Peyer's patch (tissue), 4 donors: ENCODE measurements around the gene CHCHD1. TPM values are rescaled to one million over a fixed set of nuclear protein-coding genes. Genes with fewer than 3 reads are reported as not detected.
"Not testable (repeated sequence)": the region's sequence is repeated elsewhere in the genome, so short reads cannot be mapped to it uniquely, and the experiment has no call there.

Experiments used
- DNase-seq, 3 donors: peaks; one replicate each; pipeline ENCODE4 v3.0.0-alpha.2; 2017 to 2019
- H3K27ac ChIP-seq, 4 donors: fragments of 200-600 bp; sonication (generic); one replicate each; pipeline ENCODE4 v1.5.1; 2016 to 2019
- H3K27me3 ChIP-seq, 2 donors: fragments of 200-600 bp; sonication (generic); one replicate each; pipeline ENCODE4 v1.5.1; 2019
- H3K36me3 ChIP-seq, 3 donors: fragments of 200-600 bp; sonication (generic); one replicate each; pipeline ENCODE4 v1.5.1; 2016 to 2019
- H3K4me1 ChIP-seq, 4 donors: fragments of 200-600 bp; sonication (generic); one replicate each; pipeline ENCODE4 v1.5.1; 2016 to 2019
- H3K4me3 ChIP-seq, 4 donors: fragments of 200-600 bp; sonication (generic); 1 replicate in 3 of 4; 2 replicates in 1 of 4; pipeline ENCODE4 v1.5.1; 2016 to 2019; ENCODE audit warnings: mild to moderate bottlenecking in 1 of 4
- H3K9me3 ChIP-seq, 4 donors: fragments of 200-600 bp; sonication (generic); one replicate each; pipeline ENCODE4 v1.5.1; 2016 to 2019; ENCODE audit warnings: mild to moderate bottlenecking in 1 of 4
- CTCF ChIP-seq, 6 experiments: fragments of 450-650 bp in 4 of 6; fragments of 200-600 bp in 2 of 6; sonication (generic) in 1 of 6; IDR thresholded peaks; one replicate each; pipeline ENCODE4 v1.5.1; 2017 to 2019; ENCODE audit warnings: antibody characterized with exemption in 6 of 6, mild to moderate bottlenecking in 3 of 6, moderate library complexity in 1 of 6
- POLR2A ChIP-seq, 2 donors: fragments of 450-650 bp; IDR thresholded peaks; one replicate each; pipeline ENCODE4 v1.5.1; 2017; ENCODE audit warnings: antibody characterized with exemption in 2 of 2, mild to moderate bottlenecking in 2 of 2, moderate library complexity in 2 of 2
- total RNA-seq, 4 donors: library from RNA; depleted of rRNA; stranded (reverse); fragments of >200 nt; gene quantifications; one replicate each; pipeline ENCODE4 v1.1.0, GENCODE V29; 2016

The CHCHD1 gene
- total RNA-seq = 10 to 100 TPM in 3 of 4 donors, 1 to 10 TPM in 1; 9.9 to 36.8 (median 20.9) TPM

GRCh38 chr10:73781879-73782748 is at the start of gene CHCHD1:
Gene CHCHD1, plus strand, starts transcription at chr10:73782048. Its CDS starts 28 bp downstream, at chr10:73782076.
- DNase-seq = peak; percentile 88 to 96 (median 95)
- peak; percentile 39 to 56 for TF ChIP-seq POLR2A (IDR thresholded peaks at IDR 0.05)
- no peak for TF ChIP-seq CTCF (IDR thresholded peaks at IDR 0.05)
- peaks cover 0 to 40% (median 11%) of the 10 kb centered on the region in 4 donors for H3K4me1 ChIP-seq
- H3K27me3 ChIP-seq = no peaks in the 10 kb centered on the region
- H3K27ac ChIP-seq = peak within 1 kb of the TSS; percentile 90 to 97 (median 91)
- H3K4me3 ChIP-seq = peak within 1 kb of the TSS; percentile 75 to 90 (median 87)
- H3K9me3 ChIP-seq = no peaks in the 10 kb centered on the region
- H3K36me3 ChIP-seq = peaks cover 0 to 29% (median 0%) of the 10 kb centered on the region in 3 donors

- Histone ChIP-seq H3K4me3 (no peak overlapping the region), H3K4me1 (peaks cover 0 to 14% (median 0%) of the 10 kb centered on the region in 4 donors), H3K36me3 (peaks cover 0 to 36% (median 0%) of the 10 kb centered on the region in 3 donors), H3K27me3 (no peaks in the 10 kb centered on the region), H3K9me3 (no peaks in the 10 kb centered on the region), H3K27ac (no peak overlapping the region)
- no peak for DNase-seq
- TF ChIP-seq CTCF (IDR thresholded peaks at IDR 0.05) (no peak), POLR2A (IDR thresholded peaks at IDR 0.05) (no peak)
These were observed 49.4 kb upstream of the CHCHD1 start for GRCh38 chr10:73732426-73732825.

GRCh38 chr10:73732931-73733623 is 48.8 kb upstream of the CHCHD1 start:
- no peak overlapping the region for H3K27ac ChIP-seq
- no peaks in the 10 kb centered on the region for H3K27me3 ChIP-seq
- no peak overlapping the region for H3K4me3 ChIP-seq
- H3K9me3 ChIP-seq = no peaks in the 10 kb centered on the region
- no peak for DNase-seq
- TF ChIP-seq POLR2A (IDR thresholded peaks at IDR 0.05) = no peak
- TF ChIP-seq CTCF (IDR thresholded peaks at IDR 0.05) = no peak
- peaks cover 0 to 40% (median 0%) of the 10 kb centered on the region in 3 donors for H3K36me3 ChIP-seq
- peaks cover 0 to 14% (median 0%) of the 10 kb centered on the region in 4 donors for H3K4me1 ChIP-seq

GRCh38 chr10:73734028-73734720 is 47.7 kb upstream of the CHCHD1 start:
- no peak overlapping the region for H3K27ac ChIP-seq
- H3K27me3 ChIP-seq = no peaks in the 10 kb centered on the region
- H3K9me3 ChIP-seq = no peaks in the 10 kb centered on the region
- no peak overlapping the region for H3K4me3 ChIP-seq
- peaks cover 0 to 40% (median 0%) of the 10 kb centered on the region in 3 donors for H3K36me3 ChIP-seq
- DNase-seq = no peak
- peaks cover 0 to 14% (median 0%) of the 10 kb centered on the region in 4 donors for H3K4me1 ChIP-seq
- no peak for TF ChIP-seq CTCF (IDR thresholded peaks at IDR 0.05)
- no peak for TF ChIP-seq POLR2A (IDR thresholded peaks at IDR 0.05)

- no peak overlapping the region for H3K4me3 ChIP-seq
- no peaks in the 10 kb centered on the region for H3K27me3 ChIP-seq
- no peak overlapping the region for H3K27ac ChIP-seq
- TF ChIP-seq POLR2A (IDR thresholded peaks at IDR 0.05) (no peak), CTCF (IDR thresholded peaks at IDR 0.05) (no peak)
- H3K4me1 ChIP-seq = peaks cover 0 to 14% (median 0%) of the 10 kb centered on the region in 4 donors
- DNase-seq = no peak
- no peaks in the 10 kb centered on the region for H3K9me3 ChIP-seq
- H3K36me3 ChIP-seq = peaks cover 0 to 40% (median 0%) of the 10 kb centered on the region in 3 donors
These were observed 47.0 kb upstream of the CHCHD1 start for GRCh38 chr10:73734796-73735305.

- H3K36me3 ChIP-seq = peaks cover 0 to 29% (median 0%) of the 10 kb centered on the region in 3 donors
- DNase-seq, H3K27ac ChIP-seq, H3K4me3 ChIP-seq, H3K9me3 ChIP-seq, H3K27me3 ChIP-seq: not testable (repeated sequence)
- peaks cover 0 to 17% (median 5%) of the 10 kb centered on the region in 4 donors for H3K4me1 ChIP-seq
These were observed 41.2 kb upstream of the CHCHD1 start for GRCh38 chr10:73740501-73741254.
